ENCODE measurements around the gene ELAC2. TPM values are rescaled to one million over a fixed set of nuclear protein-coding genes. Genes with fewer than 3 reads are reported as not detected.

The ELAC2 gene
- total RNA-seq, 1 donor, result 41.6 TPM

DNA sequence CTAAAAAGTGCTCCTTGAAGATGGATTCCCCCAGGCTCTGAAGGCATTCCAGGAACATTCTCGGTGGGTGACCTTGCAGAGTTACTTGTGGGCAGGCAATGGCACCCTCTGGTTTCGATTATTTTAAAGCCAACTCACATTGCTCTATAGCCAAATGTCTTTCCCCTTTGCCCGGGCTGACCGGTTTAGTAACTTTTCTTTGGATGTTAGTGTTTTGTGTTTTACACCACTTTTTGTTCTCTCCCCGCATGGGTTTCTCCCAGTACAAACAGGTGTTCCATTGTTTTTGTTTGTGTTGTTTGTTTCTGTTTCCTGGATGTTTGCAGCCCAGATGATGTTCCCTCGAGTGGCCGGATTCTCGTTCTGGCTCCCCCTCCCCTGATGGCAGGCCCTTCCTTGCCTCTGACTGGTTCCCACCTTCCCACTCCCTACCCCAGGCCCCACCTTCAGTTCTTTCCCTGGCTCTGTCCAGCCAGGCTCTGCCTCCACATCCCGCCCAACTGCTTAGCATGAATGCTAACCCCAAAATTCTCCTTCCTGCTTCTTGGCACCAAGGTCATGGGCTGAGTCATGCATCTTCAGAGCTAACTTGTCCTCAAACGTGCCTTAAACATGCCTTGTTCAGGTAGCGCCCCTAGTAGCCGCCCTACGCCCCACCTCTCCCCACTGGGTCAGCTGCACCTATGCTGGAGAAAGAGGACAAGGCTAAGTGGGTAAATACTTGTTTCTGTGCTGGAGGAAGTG is 40.6 kb downstream of the ELAC2 start:
- H3K9me3 ChIP-seq (ENCODE audit: low read depth, low read length), result no peaks in the 10 kb centered on the region
- TF ChIP-seq, protein P1, sequence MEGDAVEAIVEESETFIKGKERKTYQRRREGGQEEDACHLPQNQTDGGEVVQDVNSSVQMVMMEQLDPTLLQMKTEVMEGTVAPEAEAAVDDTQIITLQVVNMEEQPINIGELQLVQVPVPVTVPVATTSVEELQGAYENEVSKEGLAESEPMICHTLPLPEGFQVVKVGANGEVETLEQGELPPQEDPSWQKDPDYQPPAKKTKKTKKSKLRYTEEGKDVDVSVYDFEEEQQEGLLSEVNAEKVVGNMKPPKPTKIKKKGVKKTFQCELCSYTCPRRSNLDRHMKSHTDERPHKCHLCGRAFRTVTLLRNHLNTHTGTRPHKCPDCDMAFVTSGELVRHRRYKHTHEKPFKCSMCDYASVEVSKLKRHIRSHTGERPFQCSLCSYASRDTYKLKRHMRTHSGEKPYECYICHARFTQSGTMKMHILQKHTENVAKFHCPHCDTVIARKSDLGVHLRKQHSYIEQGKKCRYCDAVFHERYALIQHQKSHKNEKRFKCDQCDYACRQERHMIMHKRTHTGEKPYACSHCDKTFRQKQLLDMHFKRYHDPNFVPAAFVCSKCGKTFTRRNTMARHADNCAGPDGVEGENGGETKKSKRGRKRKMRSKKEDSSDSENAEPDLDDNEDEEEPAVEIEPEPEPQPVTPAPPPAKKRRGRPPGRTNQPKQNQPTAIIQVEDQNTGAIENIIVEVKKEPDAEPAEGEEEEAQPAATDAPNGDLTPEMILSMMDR (IDR thresholded peaks at IDR 0.05; ENCODE audit: extremely low read depth, low read depth, low read length), result no peak
- H3K27me3 ChIP-seq (ENCODE audit: insufficient read depth, low read length), result no peaks in the 10 kb centered on the region
- DNase-seq (ENCODE audit: insufficient read length, low spot score, missing footprints), result no peak
- no peaks in the 10 kb centered on the region for H3K79me2 ChIP-seq (ENCODE audit: insufficient read depth, low read length)
- peaks cover 12% of the 10 kb centered on the region for H3K4me1 ChIP-seq (ENCODE audit: insufficient read depth, low read length)
- H3K36me3 ChIP-seq (ENCODE audit: insufficient read depth, low read length), result no peaks in the 10 kb centered on the region
- no peak overlapping the region for H3K27ac ChIP-seq (ENCODE audit: low read depth, low read length)
- no peak overlapping the region for H3K4me3 ChIP-seq (ENCODE audit: insufficient read depth, low read length)
- no peak overlapping the region for H2AFZ ChIP-seq (ENCODE audit: low read length)
- H3K4me2 ChIP-seq (ENCODE audit: insufficient read depth, low read length), result no peak overlapping the region
- H4K20me1 ChIP-seq (ENCODE audit: insufficient read depth, low read length), result no peaks in the 10 kb centered on the region

DNA sequence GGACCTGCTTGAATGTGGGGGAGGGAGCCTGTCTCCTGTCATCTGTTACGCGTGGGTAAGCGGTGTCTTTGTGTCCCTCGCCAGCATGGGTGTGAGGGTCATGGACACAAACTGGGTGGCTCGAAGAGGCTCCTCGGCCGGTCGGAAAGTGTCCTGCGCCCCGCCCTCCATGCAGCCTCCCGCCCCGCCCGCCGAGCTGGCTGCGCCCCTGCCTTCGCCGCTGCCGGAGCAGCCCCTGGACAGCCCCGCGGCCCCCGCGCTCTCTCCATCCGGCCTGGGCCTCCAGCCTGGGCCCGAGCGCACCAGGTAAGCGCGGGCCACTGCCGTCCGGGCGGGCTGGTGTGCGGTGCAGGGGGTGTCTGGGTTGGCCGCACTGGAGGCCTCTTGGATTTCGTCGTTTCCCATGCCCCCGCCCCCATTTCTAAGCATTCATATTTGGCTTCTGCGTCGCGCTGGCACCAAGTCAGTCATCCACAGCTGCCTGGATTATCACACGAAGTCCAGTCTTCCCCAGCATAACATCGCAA is 43.8 kb downstream of the ELAC2 start:
- H3K27me3 ChIP-seq (ENCODE audit: insufficient read depth, low read length), result no peaks in the 10 kb centered on the region
- peak overlapping the region; percentile 82 for H3K4me2 ChIP-seq (ENCODE audit: insufficient read depth, low read length)
- peak overlapping the region; percentile 85 for H2AFZ ChIP-seq (ENCODE audit: low read length)
- H3K4me3 ChIP-seq (ENCODE audit: insufficient read depth, low read length), result peak overlapping the region; percentile 70
- no peaks in the 10 kb centered on the region for H4K20me1 ChIP-seq (ENCODE audit: insufficient read depth, low read length)
- H3K79me2 ChIP-seq (ENCODE audit: insufficient read depth, low read length), result no peaks in the 10 kb centered on the region
- no peaks in the 10 kb centered on the region for H3K36me3 ChIP-seq (ENCODE audit: insufficient read depth, low read length)
- H3K9me3 ChIP-seq (ENCODE audit: low read depth, low read length), result no peaks in the 10 kb centered on the region
- peak; percentile 87 for DNase-seq (ENCODE audit: insufficient read length, low spot score, missing footprints)
- TF ChIP-seq, protein P1 (IDR thresholded peaks at IDR 0.05; ENCODE audit: extremely low read depth, low read depth, low read length), result no peak
- peak overlapping the region; percentile 17 for H3K27ac ChIP-seq (ENCODE audit: low read depth, low read length)
- peaks cover 4% of the 10 kb centered on the region for H3K4me1 ChIP-seq (ENCODE audit: insufficient read depth, low read length)

DNA sequence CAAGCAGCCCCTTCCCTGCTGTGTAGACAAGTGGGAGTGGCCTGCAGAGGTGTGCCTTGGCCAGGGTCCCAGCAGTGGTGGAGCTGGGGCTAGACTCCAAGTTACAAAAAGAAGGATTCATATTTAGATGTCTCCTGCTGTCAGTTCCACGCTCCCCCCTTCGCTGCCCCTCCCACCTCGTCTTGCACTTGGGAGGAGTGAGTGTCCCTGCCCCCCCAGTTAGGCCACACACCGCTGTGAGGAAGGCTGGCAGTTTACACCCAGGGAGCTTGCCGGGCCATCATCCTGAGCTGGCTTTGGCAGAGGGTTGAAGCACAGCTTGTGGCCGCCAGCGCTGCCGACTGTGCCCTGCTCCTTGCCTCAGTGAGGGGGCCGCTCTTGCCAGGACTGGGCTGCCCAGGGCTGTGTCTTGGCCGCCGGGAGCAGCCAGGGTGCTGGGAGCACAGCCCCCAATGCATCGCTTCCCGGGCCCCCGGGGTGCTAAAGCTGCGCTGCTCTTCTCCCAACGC is 44.3 kb downstream of the ELAC2 start:
- TF ChIP-seq, protein P1 (IDR thresholded peaks at IDR 0.05; ENCODE audit: extremely low read depth, low read depth, low read length), result no peak
- H3K4me1 ChIP-seq (ENCODE audit: insufficient read depth, low read length), result peaks cover 4% of the 10 kb centered on the region
- H4K20me1 ChIP-seq (ENCODE audit: insufficient read depth, low read length), result no peaks in the 10 kb centered on the region
- peak overlapping the region; percentile 82 for H3K4me2 ChIP-seq (ENCODE audit: insufficient read depth, low read length)
- no peaks in the 10 kb centered on the region for H3K36me3 ChIP-seq (ENCODE audit: insufficient read depth, low read length)
- DNase-seq (ENCODE audit: insufficient read length, low spot score, missing footprints), result peak; percentile 78
- H3K9me3 ChIP-seq (ENCODE audit: low read depth, low read length), result no peaks in the 10 kb centered on the region
- H3K4me3 ChIP-seq (ENCODE audit: insufficient read depth, low read length), result peak overlapping the region; percentile 70
- no peaks in the 10 kb centered on the region for H3K79me2 ChIP-seq (ENCODE audit: insufficient read depth, low read length)
- no peaks in the 10 kb centered on the region for H3K27me3 ChIP-seq (ENCODE audit: insufficient read depth, low read length)
- H2AFZ ChIP-seq (ENCODE audit: low read length), result peak overlapping the region; percentile 85
- peak overlapping the region; percentile 17 for H3K27ac ChIP-seq (ENCODE audit: low read depth, low read length)

DNA sequence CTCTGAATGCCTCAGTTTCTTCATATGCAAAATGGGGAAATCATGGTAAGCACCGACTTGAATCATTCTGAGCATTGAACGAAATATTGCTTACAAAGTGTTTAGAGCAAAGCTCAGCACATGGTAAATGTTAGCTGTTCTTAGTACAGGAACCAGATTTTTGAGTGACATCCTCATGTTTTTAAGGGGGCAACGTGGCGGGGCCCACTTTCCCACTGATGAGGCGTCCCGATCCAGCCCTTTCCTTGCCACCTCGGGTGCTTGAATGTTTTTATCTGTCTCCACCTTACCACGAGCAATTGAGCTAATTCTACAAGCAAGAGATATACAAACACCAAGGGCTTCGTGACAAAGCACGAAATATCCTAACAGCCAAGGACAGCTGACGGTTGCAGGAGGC is 49.9 kb downstream of the ELAC2 start:
- no peaks in the 10 kb centered on the region for H4K20me1 ChIP-seq (ENCODE audit: insufficient read depth, low read length)
- no peaks in the 10 kb centered on the region for H3K79me2 ChIP-seq (ENCODE audit: insufficient read depth, low read length)
- DNase-seq (ENCODE audit: insufficient read length, low spot score, missing footprints), result no peak
- H3K4me3 ChIP-seq (ENCODE audit: insufficient read depth, low read length), result no peak overlapping the region
- no peaks in the 10 kb centered on the region for H3K4me1 ChIP-seq (ENCODE audit: insufficient read depth, low read length)
- no peaks in the 10 kb centered on the region for H3K36me3 ChIP-seq (ENCODE audit: insufficient read depth, low read length)
- H3K9me3 ChIP-seq (ENCODE audit: low read depth, low read length), result no peaks in the 10 kb centered on the region
- H3K4me2 ChIP-seq (ENCODE audit: insufficient read depth, low read length), result no peak overlapping the region
- H2AFZ ChIP-seq (ENCODE audit: low read length), result no peak overlapping the region
- TF ChIP-seq, protein P1 (IDR thresholded peaks at IDR 0.05; ENCODE audit: extremely low read depth, low read depth, low read length), result no peak
- H3K27ac ChIP-seq (ENCODE audit: low read depth, low read length), result no peak overlapping the region
- no peaks in the 10 kb centered on the region for H3K27me3 ChIP-seq (ENCODE audit: insufficient read depth, low read length)

Measured in osteoblast (primary cell).